IPS DF 4.7 (cell line): Measurements from ENCODE around the gene PNCK.

Source experiments
- DNase-seq: peaks from one replicate; pipeline ENCODE4 v3.0.0-alpha.2; 2013; ENCODE audit warnings: low spot score; ENCODE audit errors: extremely low read depth

PNCK gene

GRCh38 chrX:153628665-153629064 lies 44.9 kb downstream of the PNCK start:
- no peak for DNase-seq

GRCh38 chrX:153628129-153628528 lies 45.5 kb downstream of the PNCK start:
- no peak for DNase-seq

- DNase-seq, result no peak
Observed at GRCh38 chrX:153627675-153628111, 45.9 kb downstream of the PNCK start.

- DNase-seq, result no peak
Observed at GRCh38 chrX:153626863-153627674, 46.5 kb downstream of the PNCK start.

- DNase-seq, result no peak
Observed at GRCh38 chrX:153626025-153626633, 47.5 kb downstream of the PNCK start.

- DNase-seq, result no peak
Observed at GRCh38 chrX:153625271-153626024, 48.2 kb downstream of the PNCK start.

- DNase-seq, result no peak
Observed at GRCh38 chrX:153624196-153625091, 49.2 kb downstream of the PNCK start.

- no peak for DNase-seq
Observed at GRCh38 chrX:153623310-153624029, 50.1 kb downstream of the PNCK start.

- DNase-seq, result no peak
Observed at GRCh38 chrX:153622661-153623309, 50.8 kb downstream of the PNCK start.

GRCh38 chrX:153621949-153622598 lies 51.5 kb downstream of the PNCK start:
- DNase-seq, result no peak

- DNase-seq, result no peak
Observed at GRCh38 chrX:153620576-153620975, 53.0 kb downstream of the PNCK start.
